Erythroblast (primary cell): ENCODE measurements around the gene THSD4.

Experiments used
- GATA1 ChIP-seq: IDR thresholded peaks from 2 replicates; pipeline ENCODE4 v1.6.1; 2011; ENCODE audit warnings: low read depth, mild to moderate bottlenecking, control low read depth, low read length, moderate library complexity
- POLR2A ChIP-seq: IDR thresholded peaks from 2 replicates; pipeline ENCODE4 v1.6.1; 2011; ENCODE audit warnings: mild to moderate bottlenecking, low read length

GRCh38 chr15:71352125-71352524 is 236.9 kb downstream of the THSD4 start:
- no peak for TF ChIP-seq POLR2A
- no peak for TF ChIP-seq GATA1
